NCI-H2196 treated with DMSO at 0.1 percent for 48 hours (cell line): ENCODE data around the gene COIL.

ENCODE experiments used
- DNase-seq: peaks from one replicate; lab custom pipeline; 2025; ENCODE audit not compliant: unreplicated experiment; lab: John Stamatoyannopoulos, UW

The COIL gene

GRCh38 chr17:56936697-56937322 lies 24.0 kb downstream of the COIL start:
- no peak for DNase-seq

GRCh38 chr17:56935461-56935860 lies 25.4 kb downstream of the COIL start:
- no peak for DNase-seq

DNA sequence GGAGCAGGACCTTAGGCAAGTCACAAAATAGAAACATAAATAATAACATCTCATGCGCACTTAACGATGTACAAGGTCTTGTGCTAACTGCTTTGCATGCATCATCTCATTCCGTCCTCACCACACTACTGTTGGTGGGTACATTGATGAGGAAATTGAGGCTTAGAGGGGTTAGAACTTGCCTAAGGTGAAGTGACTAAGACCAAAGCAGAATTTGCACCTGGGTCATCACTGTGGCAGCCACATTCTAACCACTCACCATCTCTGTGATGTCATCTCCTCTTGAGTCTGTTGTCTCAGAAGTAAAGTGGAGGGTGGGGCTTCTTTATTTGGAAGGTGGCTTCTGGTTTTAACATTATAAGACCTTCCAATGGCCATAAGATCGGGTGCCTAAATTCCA lies 26.6 kb downstream of the COIL start:
- DNase-seq = no peak

- no peak for DNase-seq
Observed at GRCh38 chr17:56933868-56934267, 27.0 kb downstream of the COIL start.

GRCh38 chr17:56933151-56933745 lies 27.6 kb downstream of the COIL start:
- DNase-seq = no peak

GRCh38 chr17:56930739-56931337 lies 30.0 kb downstream of the COIL start:
- DNase-seq = no peak

DNA sequence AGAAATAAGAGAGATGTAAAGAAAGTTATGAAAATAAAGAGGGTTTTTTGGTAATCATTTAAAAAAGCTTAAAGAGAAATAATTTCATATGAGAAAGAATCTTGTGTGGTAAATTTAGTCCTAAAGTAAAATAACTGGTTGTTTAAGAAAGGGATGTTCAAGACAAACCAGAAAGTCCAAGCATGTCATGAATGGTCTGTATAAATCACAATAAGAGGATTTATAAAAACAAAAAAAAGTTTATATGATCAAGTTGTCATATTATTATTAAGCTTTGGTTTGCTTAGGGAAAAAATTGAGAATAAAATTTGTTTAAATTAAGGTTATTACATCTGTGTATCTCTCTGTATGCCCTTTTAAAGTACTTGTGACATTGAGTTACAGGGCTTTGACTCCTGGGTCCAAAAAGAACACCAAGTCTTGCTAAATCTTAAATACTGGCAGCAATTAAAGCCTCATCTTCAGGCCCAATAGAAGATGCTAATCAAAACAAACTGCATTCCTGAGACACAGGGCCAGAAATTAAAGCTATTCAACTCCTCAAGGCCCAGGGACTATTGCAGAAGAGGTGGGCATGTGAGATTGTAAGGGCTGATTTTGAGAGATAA lies 31.4 kb downstream of the COIL start:
- no peak for DNase-seq

GRCh38 chr17:56928586-56928985 lies 32.3 kb downstream of the COIL start:
- no peak for DNase-seq

DNA sequence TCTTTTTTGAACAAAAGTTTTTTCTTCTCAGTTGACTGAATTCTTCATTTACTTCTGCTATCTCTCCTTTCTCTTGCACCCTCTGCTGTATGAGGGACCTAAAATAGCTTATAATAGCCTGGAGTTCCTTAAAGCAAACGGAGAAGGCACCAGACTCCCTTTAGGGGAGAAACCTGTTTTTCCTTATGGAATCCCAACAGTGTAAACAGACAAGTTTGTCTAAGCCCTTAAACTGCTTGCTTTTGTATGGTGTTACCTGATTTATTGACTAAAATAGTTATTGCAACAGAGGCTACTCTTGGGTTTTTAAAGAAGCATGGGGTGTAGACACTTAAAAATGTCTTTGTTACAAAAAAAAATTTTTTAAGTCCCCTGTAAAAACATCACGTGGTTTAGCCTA lies 34.1 kb downstream of the COIL start:
- DNase-seq = no peak

- no peak for DNase-seq
Observed at GRCh38 chr17:56926270-56926669, 34.6 kb downstream of the COIL start.

DNA sequence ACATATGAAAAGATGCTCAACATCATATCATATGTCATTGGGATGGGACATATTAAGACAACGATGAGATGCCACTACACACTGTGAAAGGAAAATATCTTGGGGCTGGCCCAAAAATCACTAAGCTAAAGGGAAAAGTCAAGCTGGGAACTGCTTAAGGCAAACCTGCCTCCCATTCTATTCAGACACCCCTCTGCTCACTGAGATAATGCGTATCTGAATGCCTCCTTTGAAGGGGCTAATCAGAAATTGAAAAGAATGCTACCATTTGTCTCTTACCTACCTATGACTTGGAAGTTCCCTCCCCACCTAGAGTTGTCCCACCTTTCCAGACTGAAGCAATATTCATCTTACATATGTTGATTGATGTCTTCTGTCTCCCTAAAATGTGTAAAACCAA lies 35.8 kb downstream of the COIL start:
- DNase-seq = no peak

DNA sequence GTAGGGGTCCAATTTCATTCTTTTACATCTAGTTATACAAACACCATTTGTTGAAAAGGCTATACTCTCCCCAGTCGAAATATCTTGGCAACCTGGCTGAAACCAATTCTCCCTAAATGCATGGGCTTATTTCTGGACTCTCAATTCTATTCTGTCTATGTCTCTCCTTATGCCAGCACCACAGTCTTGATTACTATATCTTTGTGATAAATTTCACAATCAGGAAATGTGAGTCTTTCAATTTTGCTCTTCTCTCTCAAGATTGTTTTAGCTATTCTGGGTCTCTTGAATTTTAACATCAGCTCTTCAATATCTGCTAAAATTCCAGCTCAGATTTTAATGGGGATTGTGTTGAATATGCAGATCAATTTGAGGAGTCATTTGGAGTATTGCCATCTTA lies 41.1 kb downstream of the COIL start:
- no peak for DNase-seq

- no peak for DNase-seq
Observed at GRCh38 chr17:56918916-56919315, 41.9 kb downstream of the COIL start.

DNA sequence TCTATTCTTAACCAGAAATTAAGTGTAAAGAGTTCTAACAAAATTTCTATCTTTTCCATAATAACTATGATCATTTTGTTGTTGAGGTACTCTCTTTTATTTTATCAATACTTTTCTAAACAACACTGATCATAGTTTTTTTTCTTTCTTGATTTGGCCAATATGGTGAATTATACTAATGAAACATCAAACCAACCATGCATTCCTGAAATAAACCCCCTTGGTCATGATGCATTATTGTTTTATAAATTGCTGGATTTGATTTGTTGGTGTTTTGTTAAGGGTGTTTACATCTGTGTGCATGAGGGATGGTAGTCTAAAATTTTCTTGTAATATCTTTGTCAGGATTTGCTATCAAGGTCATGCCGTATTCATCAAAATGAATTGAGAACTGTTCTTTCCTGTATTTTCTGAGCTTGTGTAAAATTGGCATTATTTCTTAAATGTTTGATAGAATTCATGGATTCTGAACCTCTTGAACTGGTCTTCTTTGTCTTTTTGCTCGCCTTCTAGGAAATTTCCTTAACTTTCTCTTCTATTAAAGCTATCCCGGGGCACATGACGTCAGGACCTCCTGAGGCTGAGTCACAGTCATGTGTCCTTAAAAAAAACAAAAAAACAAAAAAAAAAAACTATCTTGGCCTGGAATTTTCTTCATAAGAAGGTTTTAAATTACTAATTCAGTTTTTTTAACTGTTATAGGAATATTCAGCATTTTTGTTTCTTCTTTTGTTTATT lies 43.1 kb downstream of the COIL start:
- no peak for DNase-seq

GRCh38 chr17:56914581-56915273 lies 46.1 kb downstream of the COIL start:
- no peak for DNase-seq

GRCh38 chr17:56913867-56914580 lies 46.8 kb downstream of the COIL start, which contains the start of gene TRIM25:
Gene TRIM25 (minus strand): TSS chr17:56914049. CDS start chr17:56913988, 61 bp downstream.
- DNase-seq = peak; percentile 77

DNA sequence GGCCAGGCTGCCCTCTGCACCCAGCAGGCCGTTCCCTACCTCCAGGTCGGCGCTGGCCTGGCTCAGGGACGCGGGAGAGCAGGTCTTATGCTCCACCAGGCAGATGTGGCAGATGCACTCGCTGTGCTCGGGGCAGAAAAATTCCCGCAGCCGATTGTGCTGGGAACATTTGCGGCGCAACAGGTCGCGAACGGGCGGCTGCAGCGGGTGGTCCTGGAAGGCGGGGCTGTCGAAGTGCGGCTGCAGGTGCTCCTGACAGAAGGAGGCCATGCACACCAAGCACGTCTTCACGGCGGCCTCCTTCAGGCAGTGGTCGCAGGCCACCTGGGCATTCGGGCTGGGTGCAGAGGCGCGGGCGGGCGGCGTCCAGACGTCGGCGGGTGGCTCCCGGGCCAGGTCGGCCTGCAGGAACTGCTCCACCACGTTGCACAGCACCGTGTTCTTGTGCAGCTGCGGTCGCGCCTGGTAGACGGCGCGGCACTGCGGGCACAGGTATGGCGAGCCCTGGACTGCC lies 47.4 kb downstream of the COIL start:
- no peak for DNase-seq

- no peak for DNase-seq
Observed at GRCh38 chr17:56913000-56913311, 47.9 kb downstream of the COIL start.

- DNase-seq = no peak
Observed at GRCh38 chr17:56912105-56912999, 48.5 kb downstream of the COIL start.
